Measurements from ENCODE around the gene STK4. TPM values are rescaled to one million over a fixed set of nuclear protein-coding genes. Genes with fewer than 3 reads are reported as not detected.

STK4 gene
- total and polyA plus RNA-seq, 2 experiments from 2014 or later, result 16.0 to 19.1 TPM

DNA sequence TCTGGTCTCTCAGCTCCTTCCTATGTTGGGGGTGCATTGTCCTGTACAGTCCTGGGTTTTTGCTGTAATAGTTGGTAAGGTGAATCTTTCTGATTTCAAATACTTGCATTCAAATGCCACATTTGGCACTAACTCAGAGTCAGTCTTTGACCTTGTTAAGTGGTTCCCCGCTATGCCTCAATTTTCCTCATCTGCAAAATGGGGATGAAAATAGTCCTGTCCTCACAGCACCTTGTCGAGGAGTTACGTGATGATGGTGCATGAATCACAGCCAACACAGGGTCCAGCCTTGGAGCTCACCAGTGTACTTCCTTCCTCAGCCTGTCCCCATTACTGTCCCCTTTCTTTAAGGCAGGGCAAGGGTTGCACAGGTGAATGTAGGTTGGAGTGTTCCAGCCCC, 147.6 kb downstream of the STK4 start:
- H3K27ac ChIP-seq, result no peak overlapping the region
- H3K4me1 ChIP-seq (ENCODE audit: low read depth), result no peaks in the 10 kb centered on the region
- no peaks in the 10 kb centered on the region for H3K9me3 ChIP-seq (ENCODE audit: low read depth)
- no peaks in the 10 kb centered on the region for H3K27me3 ChIP-seq
- no peak overlapping the region for H3K4me3 ChIP-seq
- TF ChIP-seq, protein P1, sequence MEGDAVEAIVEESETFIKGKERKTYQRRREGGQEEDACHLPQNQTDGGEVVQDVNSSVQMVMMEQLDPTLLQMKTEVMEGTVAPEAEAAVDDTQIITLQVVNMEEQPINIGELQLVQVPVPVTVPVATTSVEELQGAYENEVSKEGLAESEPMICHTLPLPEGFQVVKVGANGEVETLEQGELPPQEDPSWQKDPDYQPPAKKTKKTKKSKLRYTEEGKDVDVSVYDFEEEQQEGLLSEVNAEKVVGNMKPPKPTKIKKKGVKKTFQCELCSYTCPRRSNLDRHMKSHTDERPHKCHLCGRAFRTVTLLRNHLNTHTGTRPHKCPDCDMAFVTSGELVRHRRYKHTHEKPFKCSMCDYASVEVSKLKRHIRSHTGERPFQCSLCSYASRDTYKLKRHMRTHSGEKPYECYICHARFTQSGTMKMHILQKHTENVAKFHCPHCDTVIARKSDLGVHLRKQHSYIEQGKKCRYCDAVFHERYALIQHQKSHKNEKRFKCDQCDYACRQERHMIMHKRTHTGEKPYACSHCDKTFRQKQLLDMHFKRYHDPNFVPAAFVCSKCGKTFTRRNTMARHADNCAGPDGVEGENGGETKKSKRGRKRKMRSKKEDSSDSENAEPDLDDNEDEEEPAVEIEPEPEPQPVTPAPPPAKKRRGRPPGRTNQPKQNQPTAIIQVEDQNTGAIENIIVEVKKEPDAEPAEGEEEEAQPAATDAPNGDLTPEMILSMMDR (IDR thresholded peaks at IDR 0.05; ENCODE audit: low read depth, low read length), result no peak
- H3K36me3 ChIP-seq, result no peaks in the 10 kb centered on the region
- DNase-seq (ENCODE audit: low read depth in 1 of 2, low spot score in 1 of 2), result no peak

DNA sequence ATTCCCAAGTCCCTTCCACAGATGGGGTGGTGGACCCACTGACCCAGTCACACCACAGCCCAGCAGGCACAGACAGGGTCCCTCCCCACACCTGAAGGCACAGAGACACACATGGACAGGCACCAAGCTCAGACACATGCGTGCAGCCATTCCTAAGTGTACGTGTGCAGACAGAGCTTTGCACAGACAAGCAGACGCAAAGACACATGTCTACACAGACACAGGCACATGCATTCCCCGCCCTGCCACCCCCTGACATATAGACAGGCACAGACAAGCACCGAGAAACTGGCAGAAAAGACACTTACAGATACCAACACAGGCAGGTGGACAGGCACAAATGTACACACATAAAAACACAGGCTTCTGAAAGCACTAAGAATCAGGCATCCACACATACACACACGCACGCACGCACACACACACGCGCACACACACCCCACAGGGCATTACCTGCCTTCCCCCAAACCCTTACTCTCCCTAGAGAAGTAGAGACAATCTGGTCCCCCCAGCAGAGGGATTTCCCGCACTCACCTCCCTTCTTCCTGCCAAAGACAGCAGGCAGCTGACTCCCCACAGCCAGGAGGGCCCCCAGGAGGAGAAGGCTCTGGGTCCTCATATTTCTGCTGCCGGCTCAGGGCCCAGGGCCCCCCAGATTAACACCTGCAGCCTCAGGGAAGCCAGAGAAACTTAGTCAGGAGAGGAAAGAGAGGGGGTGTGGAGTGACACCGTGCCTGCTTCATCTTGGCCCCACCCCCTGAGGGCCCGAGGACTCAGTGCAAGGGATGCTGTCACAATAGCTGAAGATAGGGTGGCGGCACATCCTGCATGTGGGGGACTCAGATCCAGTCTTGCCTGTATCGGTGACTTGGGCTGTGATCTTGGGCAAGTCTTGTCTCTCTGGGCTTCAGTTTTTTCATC, 148.4 kb downstream of the STK4 start, which contains the start of gene WFDC5:
TSS of gene WFDC5 (minus strand) at position 710 of the 921 bp plus-strand sequence. CDS start at position 619, 91 bp downstream.
- Histone ChIP-seq H3K4me3 (no peak within 1 kb of the TSS), H3K9me3 (ENCODE audit: low read depth) (no peaks in the 10 kb centered on the region), H3K27ac (no peak within 1 kb of the TSS), H3K4me1 (ENCODE audit: low read depth) (no peaks in the 10 kb centered on the region), H3K36me3 (no peaks in the 10 kb centered on the region), H3K27me3 (no peaks in the 10 kb centered on the region)
- TF ChIP-seq, protein P1 (IDR thresholded peaks at IDR 0.05; ENCODE audit: low read depth, low read length), result no peak
- DNase-seq (ENCODE audit: low read depth in 1 of 2, low spot score in 1 of 2), result no peak

DNA sequence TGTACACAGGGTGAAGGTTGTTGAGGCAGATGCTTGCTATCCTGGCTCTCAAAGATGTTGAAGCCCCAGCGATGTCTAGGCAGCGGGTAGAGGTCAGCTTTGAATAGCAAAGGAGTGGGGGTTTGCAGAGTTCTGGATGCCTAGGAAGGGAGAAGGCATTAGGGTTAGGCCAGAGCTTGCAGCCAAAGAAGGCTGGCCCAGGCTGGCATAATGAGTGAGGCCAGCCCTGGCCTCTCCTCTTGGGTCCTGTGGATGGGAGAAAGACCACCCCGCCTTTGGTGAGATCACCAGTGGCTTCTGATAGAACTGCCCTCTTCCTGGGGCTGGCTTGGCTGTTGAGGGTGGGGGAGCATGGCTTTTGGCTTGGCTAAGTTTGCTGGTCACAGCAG, 149.1 kb downstream of the STK4 start:
- H3K27me3 ChIP-seq, result no peaks in the 10 kb centered on the region
- H3K36me3 ChIP-seq, result no peaks in the 10 kb centered on the region
- TF ChIP-seq, protein P1 (IDR thresholded peaks at IDR 0.05; ENCODE audit: low read depth, low read length), result no peak
- H3K4me1 ChIP-seq (ENCODE audit: low read depth), result no peaks in the 10 kb centered on the region
- H3K27ac ChIP-seq, result no peak overlapping the region
- H3K9me3 ChIP-seq (ENCODE audit: low read depth), result no peaks in the 10 kb centered on the region
- DNase-seq (ENCODE audit: low read depth in 1 of 2, low spot score in 1 of 2), result no peak
- no peak overlapping the region for H3K4me3 ChIP-seq

DNA sequence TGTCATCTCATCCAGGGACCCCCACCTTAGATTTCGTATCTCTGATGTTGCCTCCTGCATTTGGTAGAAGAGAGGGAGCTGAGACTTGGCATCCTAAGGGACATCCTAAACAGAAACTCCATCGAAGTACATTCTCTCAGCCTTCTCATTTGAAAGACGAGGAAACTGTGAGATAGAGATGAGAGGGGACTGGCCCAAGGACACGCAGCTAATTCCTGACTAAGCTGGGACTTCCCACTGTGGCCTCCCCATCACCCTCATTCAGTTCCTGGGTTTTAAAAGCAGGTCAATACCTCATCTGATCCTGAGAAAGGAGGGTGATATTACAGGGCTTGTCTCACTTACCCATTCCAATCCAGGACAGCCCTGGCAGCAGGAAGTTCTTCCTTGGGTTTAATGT, 149.5 kb downstream of the STK4 start:
- no peak for DNase-seq (ENCODE audit: low read depth in 1 of 2, low spot score in 1 of 2)
- no peak overlapping the region for H3K27ac ChIP-seq
- no peak overlapping the region for H3K4me3 ChIP-seq
- H3K36me3 ChIP-seq, result no peaks in the 10 kb centered on the region
- H3K4me1 ChIP-seq (ENCODE audit: low read depth), result no peaks in the 10 kb centered on the region
- TF ChIP-seq, protein P1 (IDR thresholded peaks at IDR 0.05; ENCODE audit: low read depth, low read length), result no peak
- H3K9me3 ChIP-seq (ENCODE audit: low read depth), result no peaks in the 10 kb centered on the region
- no peaks in the 10 kb centered on the region for H3K27me3 ChIP-seq

DNA sequence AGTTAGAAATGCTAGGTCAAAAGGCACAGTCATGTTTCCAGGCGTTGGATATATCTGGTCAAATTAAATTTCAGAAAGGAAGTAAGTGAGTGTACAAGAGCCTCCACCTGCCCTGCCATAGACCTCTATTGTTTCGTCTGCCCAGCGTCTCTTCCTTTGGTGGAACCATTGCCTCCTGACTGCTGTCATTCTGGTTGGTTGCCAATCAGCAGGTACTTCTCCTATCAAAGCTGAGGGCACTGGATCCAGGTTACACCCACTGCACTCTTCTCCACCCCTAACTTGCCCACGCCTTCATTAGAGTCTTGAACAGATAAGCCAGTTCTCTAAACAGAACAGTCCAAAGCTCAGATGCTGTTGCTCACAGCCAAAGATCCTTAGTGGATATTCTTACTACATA, 151.3 kb downstream of the STK4 start:
- Histone ChIP-seq H3K9me3 (ENCODE audit: low read depth) (no peaks in the 10 kb centered on the region), H3K36me3 (no peaks in the 10 kb centered on the region), H3K27me3 (no peaks in the 10 kb centered on the region), H3K4me1 (ENCODE audit: low read depth) (no peaks in the 10 kb centered on the region), H3K4me3 (no peak overlapping the region), H3K27ac (no peak overlapping the region)
- no peak for DNase-seq (ENCODE audit: low read depth in 1 of 2, low spot score in 1 of 2)
- TF ChIP-seq, protein P1 (IDR thresholded peaks at IDR 0.05; ENCODE audit: low read depth, low read length), result no peak

All from cardiac muscle cell (in vitro differentiated cells and primary cell).